Measurements from ENCODE around the gene MUC21. TPM values are rescaled to one million over a fixed set of nuclear protein-coding genes. Genes with fewer than 3 reads are reported as not detected.
"Not testable (repeated sequence)": the region's sequence is repeated elsewhere in the genome, so short reads cannot be mapped to it uniquely, and the experiment has no call there.

The MUC21 gene
- total RNA-seq, 3 donors from 2014 or later (not counting 1 experiment from before 2014, with no cell fraction given): not detected

DNA sequence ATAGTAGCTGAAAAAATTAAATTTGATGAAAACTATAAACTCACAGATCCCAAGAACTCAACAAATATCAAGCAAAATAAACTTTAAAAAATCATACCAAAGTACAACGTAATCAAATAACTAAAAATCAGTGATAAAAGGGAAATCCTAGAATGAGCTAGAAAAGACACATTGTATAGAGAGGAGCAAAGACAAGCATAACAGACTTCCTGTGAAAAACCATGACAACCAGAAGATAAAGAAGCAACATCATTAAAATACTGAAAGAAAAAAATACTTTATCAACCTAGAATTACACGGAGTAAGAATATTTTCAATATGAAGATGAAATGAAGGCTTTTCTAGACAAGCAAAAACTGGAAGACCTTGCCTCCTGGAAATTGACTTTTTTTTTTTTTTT, 36.5 kb downstream of the MUC21 start:
- no peaks in the 10 kb centered on the region for H3K4me1 ChIP-seq (ENCODE audit: control insufficient read depth, insufficient read depth, low read length)
- H3K27ac ChIP-seq (ENCODE audit: low read length): no peak overlapping the region
- Mint-ChIP-seq H3K4me1 (no peaks in the 10 kb centered on the region), H3K9me3 (no peaks in the 10 kb centered on the region), H3K27me3 (ENCODE audit: low read depth in 2 of 2) (peaks cover 10 to 50% of the 10 kb centered on the region in 2 donors), H3K27ac (no peak overlapping the region), H3K4me3 (no peak overlapping the region), H3K36me3 (no peaks in the 10 kb centered on the region)
- H3K36me3 ChIP-seq (ENCODE audit: control insufficient read depth, insufficient read depth, low read length): no peaks in the 10 kb centered on the region
- no peak for ATAC-seq
- intact Hi-C loops (cut with micrococcal nuclease): no loop called here
- H3K9me3 ChIP-seq (ENCODE audit: control insufficient read depth, insufficient read depth, low read length): no peaks in the 10 kb centered on the region
- H3K27me3 ChIP-seq (ENCODE audit: control insufficient read depth, insufficient read depth, low read length): peaks cover 2% of the 10 kb centered on the region
- no peak overlapping the region for H3K4me3 ChIP-seq (ENCODE audit: low read length)
- DNase-seq: no peak
- TF ChIP-seq, protein P1, sequence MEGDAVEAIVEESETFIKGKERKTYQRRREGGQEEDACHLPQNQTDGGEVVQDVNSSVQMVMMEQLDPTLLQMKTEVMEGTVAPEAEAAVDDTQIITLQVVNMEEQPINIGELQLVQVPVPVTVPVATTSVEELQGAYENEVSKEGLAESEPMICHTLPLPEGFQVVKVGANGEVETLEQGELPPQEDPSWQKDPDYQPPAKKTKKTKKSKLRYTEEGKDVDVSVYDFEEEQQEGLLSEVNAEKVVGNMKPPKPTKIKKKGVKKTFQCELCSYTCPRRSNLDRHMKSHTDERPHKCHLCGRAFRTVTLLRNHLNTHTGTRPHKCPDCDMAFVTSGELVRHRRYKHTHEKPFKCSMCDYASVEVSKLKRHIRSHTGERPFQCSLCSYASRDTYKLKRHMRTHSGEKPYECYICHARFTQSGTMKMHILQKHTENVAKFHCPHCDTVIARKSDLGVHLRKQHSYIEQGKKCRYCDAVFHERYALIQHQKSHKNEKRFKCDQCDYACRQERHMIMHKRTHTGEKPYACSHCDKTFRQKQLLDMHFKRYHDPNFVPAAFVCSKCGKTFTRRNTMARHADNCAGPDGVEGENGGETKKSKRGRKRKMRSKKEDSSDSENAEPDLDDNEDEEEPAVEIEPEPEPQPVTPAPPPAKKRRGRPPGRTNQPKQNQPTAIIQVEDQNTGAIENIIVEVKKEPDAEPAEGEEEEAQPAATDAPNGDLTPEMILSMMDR (IDR thresholded peaks at IDR 0.05): no peak
- no CpG with 5 or more reads among the region's 2 CpGs for WGBS (ENCODE audit: insufficient coverage)

DNA sequence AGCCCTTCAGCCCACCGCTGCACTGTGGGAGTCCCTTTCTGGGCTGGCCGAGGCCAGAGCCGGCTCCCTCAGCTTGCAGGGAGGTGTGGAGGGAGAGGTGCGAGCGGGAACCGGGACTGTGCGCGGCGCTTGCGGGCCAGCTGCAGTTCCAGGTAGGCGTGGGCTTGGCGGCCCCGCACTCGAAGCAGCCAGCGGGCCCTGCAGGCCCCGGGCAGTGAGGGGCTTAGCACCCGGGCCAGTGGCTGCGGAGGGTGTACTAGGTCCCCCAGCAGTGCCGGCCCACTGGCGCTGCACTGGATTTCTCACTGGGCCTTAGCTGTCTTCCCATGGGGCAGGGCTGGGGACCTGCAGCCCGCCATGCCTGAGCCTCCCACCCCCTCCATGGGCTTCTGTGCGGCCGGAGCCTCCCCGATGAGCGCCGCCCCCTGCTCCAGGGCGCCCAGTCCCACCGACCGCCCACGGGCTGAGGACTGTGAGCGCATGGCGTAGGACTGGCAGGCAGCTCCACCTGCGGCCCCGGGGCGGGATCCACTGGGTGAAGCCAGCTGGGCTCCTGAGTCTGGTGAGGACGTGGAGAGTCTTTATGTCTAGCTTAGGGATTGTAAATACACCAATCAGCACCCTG, 37.2 kb downstream of the MUC21 start:
- H3K36me3 Mint-ChIP-seq; H3K27ac ChIP-seq (ENCODE audit: low read length); H3K27me3 ChIP-seq (ENCODE audit: control insufficient read depth, insufficient read depth, low read length); H3K4me3 Mint-ChIP-seq; H3K9me3 ChIP-seq (ENCODE audit: control insufficient read depth, insufficient read depth, low read length); H3K36me3 ChIP-seq (ENCODE audit: control insufficient read depth, insufficient read depth, low read length); intact Hi-C loops (cut with micrococcal nuclease); H3K4me1 Mint-ChIP-seq; ATAC-seq; DNase-seq; H3K27ac Mint-ChIP-seq; H3K4me1 ChIP-seq (ENCODE audit: control insufficient read depth, insufficient read depth, low read length); H3K4me3 ChIP-seq (ENCODE audit: low read length); H3K9me3 Mint-ChIP-seq: not testable (repeated sequence)
- WGBS (ENCODE audit: insufficient coverage): 87% methylated on average over 36 of the region's 36 CpGs
- H3K27me3 Mint-ChIP-seq (ENCODE audit: low read depth in 2 of 2): peaks cover 10 to 46% of the 10 kb centered on the region in 2 donors

DNA sequence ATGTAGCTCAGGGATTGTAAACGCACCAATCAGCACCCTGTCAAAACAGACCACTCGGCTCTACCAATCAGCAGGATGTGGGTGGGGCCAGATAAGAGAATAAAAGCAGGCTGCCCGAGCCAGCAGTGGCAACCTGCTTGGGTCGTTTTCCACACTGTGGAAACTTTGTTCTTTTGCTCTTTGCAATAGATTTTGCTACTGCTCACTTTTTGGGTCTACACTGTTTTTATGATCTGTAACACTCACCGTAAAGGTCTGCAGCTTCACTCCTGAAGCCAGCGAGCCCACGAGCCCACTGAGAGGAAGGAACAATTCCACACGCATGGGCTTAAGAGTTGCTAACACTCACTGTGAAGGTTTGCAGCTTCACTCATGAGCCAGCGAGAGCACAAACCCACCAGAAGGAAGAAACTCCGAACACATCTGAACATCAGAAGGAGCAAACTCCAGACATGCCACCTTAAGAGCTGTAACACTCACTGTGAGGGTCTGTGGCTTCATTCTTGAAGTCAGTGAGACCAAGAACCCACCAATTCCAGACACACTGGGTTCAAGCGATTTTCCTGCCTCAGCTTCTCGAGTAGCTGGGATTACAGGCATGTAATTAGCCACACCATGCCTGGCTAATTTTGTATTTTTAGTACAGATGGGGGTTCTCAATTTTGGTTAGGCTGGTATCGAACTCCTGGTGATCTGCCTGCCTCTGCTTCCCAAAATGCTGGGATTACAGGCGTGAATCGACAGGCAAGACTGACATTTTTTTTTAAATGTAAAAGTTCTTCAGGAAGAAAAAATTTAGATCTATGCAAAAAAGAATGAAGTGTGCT, 38.4 kb downstream of the MUC21 start:
- H3K4me3 Mint-ChIP-seq; H3K36me3 Mint-ChIP-seq; H3K4me1 ChIP-seq (ENCODE audit: control insufficient read depth, insufficient read depth, low read length); ATAC-seq; DNase-seq; H3K27ac Mint-ChIP-seq; H3K27ac ChIP-seq (ENCODE audit: low read length); H3K4me3 ChIP-seq (ENCODE audit: low read length); H3K9me3 ChIP-seq (ENCODE audit: control insufficient read depth, insufficient read depth, low read length); H3K27me3 ChIP-seq (ENCODE audit: control insufficient read depth, insufficient read depth, low read length); H3K36me3 ChIP-seq (ENCODE audit: control insufficient read depth, insufficient read depth, low read length); intact Hi-C loops (cut with micrococcal nuclease); H3K4me1 Mint-ChIP-seq; H3K9me3 Mint-ChIP-seq: not testable (repeated sequence)
- WGBS (ENCODE audit: insufficient coverage): 90% methylated on average over 13 of the region's 15 CpGs
- H3K27me3 Mint-ChIP-seq (ENCODE audit: low read depth in 2 of 2): peaks cover 18 to 49% of the 10 kb centered on the region in 2 donors

DNA sequence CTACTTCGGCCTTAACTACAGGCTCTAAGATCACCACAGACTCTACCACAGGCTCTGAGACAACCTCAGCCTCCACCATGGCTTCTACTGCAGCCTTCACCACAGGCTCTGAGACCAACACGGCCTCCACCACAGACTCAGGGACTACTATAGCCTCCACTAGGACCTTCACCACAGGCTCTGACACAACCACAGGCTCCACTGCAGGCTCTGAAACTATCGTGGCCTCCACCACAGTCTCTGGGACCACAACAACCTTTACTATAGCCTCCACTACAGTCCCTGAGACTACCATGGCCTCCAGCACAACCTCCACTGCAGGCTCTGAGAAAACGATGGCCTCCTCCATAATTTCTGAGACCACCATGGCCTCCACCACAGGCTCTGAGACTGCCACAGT, 42.1 kb downstream of the MUC21 start:
- no peak for ATAC-seq
- WGBS (ENCODE audit: insufficient coverage): 67% methylated on average over 4 of the region's 4 CpGs
- peaks cover 25 to 59% of the 10 kb centered on the region in 2 donors for H3K27me3 Mint-ChIP-seq (ENCODE audit: low read depth in 2 of 2)

More for the DNA sequence above, 42.1 kb downstream of the MUC21 start:
- no peak overlapping the region for H3K4me3 ChIP-seq (ENCODE audit: low read length)
- no peaks in the 10 kb centered on the region for H3K36me3 Mint-ChIP-seq
- H3K9me3 Mint-ChIP-seq: no peaks in the 10 kb centered on the region
- no peaks in the 10 kb centered on the region for H3K27me3 ChIP-seq (ENCODE audit: control insufficient read depth, insufficient read depth, low read length)
- intact Hi-C loops (cut with micrococcal nuclease): no loop called here
- H3K9me3 ChIP-seq (ENCODE audit: control insufficient read depth, insufficient read depth, low read length): no peaks in the 10 kb centered on the region
- H3K27ac Mint-ChIP-seq: no peak overlapping the region
- peaks cover 0 to 5% of the 10 kb centered on the region in 2 donors for H3K4me1 Mint-ChIP-seq
- no peaks in the 10 kb centered on the region for H3K36me3 ChIP-seq (ENCODE audit: control insufficient read depth, insufficient read depth, low read length)
- TF ChIP-seq, protein P1 (IDR thresholded peaks at IDR 0.05): no peak
- no peak for DNase-seq
- no peaks in the 10 kb centered on the region for H3K4me1 ChIP-seq (ENCODE audit: control insufficient read depth, insufficient read depth, low read length)
- no peak overlapping the region for H3K27ac ChIP-seq (ENCODE audit: low read length)
- no peak overlapping the region for H3K4me3 Mint-ChIP-seq
